ENCODE measurements around the gene NID1. TPM values are rescaled to one million over a fixed set of nuclear protein-coding genes. Genes with fewer than 3 reads are reported as not detected.
"Not testable (repeated sequence)": the region's sequence is repeated elsewhere in the genome, so short reads cannot be mapped to it uniquely, and the experiment has no call there.

NID1 gene
- total RNA-seq, 4 donors from 2014 or later: 70.7 to 252 (median 184) TPM

GRCh38 chr1:235929216-235929615 lies 135.7 kb downstream of the NID1 start:
- Histone ChIP-seq H3K27me3 (no peaks in the 10 kb centered on the region), H3K27ac (no peak overlapping the region)
- intact Hi-C loops (cut with DNase I; ENCODE audit: low total_unique reads): no loop called here

GRCh38 chr1:235928197-235928596 lies 136.7 kb downstream of the NID1 start:
- H3K9me3 ChIP-seq: no peaks in the 10 kb centered on the region
- no peaks in the 10 kb centered on the region for H3K36me3 ChIP-seq

More at GRCh38 chr1:235929216-235929615, 135.7 kb downstream of the NID1 start:
- no peak for DNase-seq
- H3K4me3 ChIP-seq: no peak overlapping the region
- TF ChIP-seq POLR2A (IDR thresholded peaks at IDR 0.05): no peak
- TF ChIP-seq CTCF (IDR thresholded peaks at IDR 0.05): no peak
- H3K4me1 ChIP-seq: no peaks in the 10 kb centered on the region
- H3K36me3 ChIP-seq: no peaks in the 10 kb centered on the region
- no peaks in the 10 kb centered on the region for H3K9me3 ChIP-seq

GRCh38 chr1:235927551-235927950 lies 137.3 kb downstream of the NID1 start:
- H3K9me3 ChIP-seq; H3K36me3 ChIP-seq; H3K4me3 ChIP-seq; H3K4me1 ChIP-seq; intact Hi-C loops (cut with DNase I; ENCODE audit: low total_unique reads); H3K27ac ChIP-seq; DNase-seq; H3K27me3 ChIP-seq: not testable (repeated sequence)

More at GRCh38 chr1:235928197-235928596, 136.7 kb downstream of the NID1 start:
- Histone ChIP-seq H3K4me1 (no peaks in the 10 kb centered on the region), H3K27ac (no peak overlapping the region), H3K4me3 (no peak overlapping the region), H3K27me3 (no peaks in the 10 kb centered on the region)
- DNase-seq: no peak
- intact Hi-C loops (cut with DNase I; ENCODE audit: low total_unique reads): no loop called here
- TF ChIP-seq CTCF (IDR thresholded peaks at IDR 0.05) (no peak), POLR2A (IDR thresholded peaks at IDR 0.05) (no peak)

Small RNA genes within 50 kb of the gene (small RNA-seq; reads per million reads assigned to genes)
- not detected for gene RF00019

Other genes starting within 250 kb of the NID1 start
- gene LYST, start 198.2 kb downstream of the NID1 start, total RNA-seq: 10 to 100 TPM; 25.6 to 68.2 (median 32.9) TPM
- 10 to 100 TPM in 3 of 4 donors, under 1 TPM in 1; 0.29 to 15.1 (median 11.2) TPM for gene GPR137B, start 77.4 kb upstream of the NID1 start, total RNA-seq
- 10 to 100 TPM; 11.5 to 55.8 (median 19.4) TPM for gene ERO1B, start 216.9 kb upstream of the NID1 start, total RNA-seq